NT2/D1 (cell line): ENCODE measurements around the gene TMEM169.

ENCODE experiments used
- SUZ12 ChIP-seq: IDR thresholded peaks from 2 replicates; pipeline ENCODE4 v1.6.1; 2011; ENCODE audit not compliant: insufficient read length, insufficient read depth; ENCODE audit errors: extremely low read depth
- YY1 ChIP-seq: IDR thresholded peaks from 2 replicates; pipeline ENCODE4 v1.6.1; 2011; ENCODE audit not compliant: insufficient read length, insufficient read depth

GRCh38 chr2:216108967-216109921, 27.5 kb downstream of the TMEM169 start, which contains the start of gene XRCC5:
- TF ChIP-seq YY1 (peak; percentile 8), SUZ12 (no peak)
